GM23338 (cell line): Measurements from ENCODE around the gene RASSF6. TPM values are rescaled to one million over a fixed set of nuclear protein-coding genes. Genes with fewer than 3 reads are reported as not detected.

Experiments
- ATAC-seq: fragments of 200-7000 bp; cut with Tn5 transposase; 3 replicates; pipeline ENCODE4 v1.9.1; 2020
- DNase-seq: peaks from one replicate; pipeline ENCODE4 v3.0.0-alpha.2; 2015; ENCODE audit warnings: low spot score
- H2AFZ ChIP-seq: fragments of 200-600 bp; sonication (generic); 2 replicates; pipeline ENCODE4 v1.8.0; 2016; ENCODE audit warnings: antibody characterized with exemption, mild to moderate bottlenecking, moderate library complexity
- H3F3A ChIP-seq: fragments of 200-600 bp; sonication (generic); replicated peaks from 2 replicates; pipeline ENCODE4 v1.8.0; 2017; ENCODE audit warnings: antibody characterized with exemption, mixed run types, low read depth
- H3K27ac ChIP-seq: fragments of 200-600 bp; sonication (generic); 2 replicates; pipeline ENCODE4 v1.6.1; 2016; ENCODE audit warnings: low read depth
- H3K27me3 ChIP-seq: fragments of 200-600 bp; sonication (generic); 2 replicates; pipeline ENCODE4 v1.8.0; 2016; ENCODE audit warnings: mild to moderate bottlenecking, mixed run types, moderate library complexity; ENCODE audit not compliant: insufficient read depth
- H3K36me3 ChIP-seq: fragments of 200-600 bp; sonication (generic); 2 replicates; pipeline ENCODE4 v1.8.0; 2016; ENCODE audit warnings: mild to moderate bottlenecking; ENCODE audit not compliant: insufficient read depth
- H3K4me1 ChIP-seq: fragments of 200-600 bp; sonication (generic); 2 replicates; pipeline ENCODE4 v1.8.0; 2016; ENCODE audit warnings: mild to moderate bottlenecking, moderate library complexity; ENCODE audit not compliant: insufficient read depth
- H3K4me2 ChIP-seq: fragments of 200-600 bp; sonication (generic); 2 replicates; pipeline ENCODE4 v1.7.1; 2017; ENCODE audit warnings: mixed run types
- H3K4me3 ChIP-seq: fragments of 200-600 bp; sonication (generic); 2 replicates; pipeline ENCODE4 v1.6.1; 2016; ENCODE audit warnings: mixed run types
- H3K79me2 ChIP-seq: fragments of 200-600 bp; sonication (generic); replicated peaks from 2 replicates; pipeline ENCODE4 v1.8.0; 2017; ENCODE audit warnings: mild to moderate bottlenecking; ENCODE audit not compliant: insufficient read depth
- H3K9me2 ChIP-seq: fragments of 200-600 bp; sonication (generic); 2 replicates; pipeline ENCODE4 v1.8.0; 2017; ENCODE audit not compliant: insufficient read depth
- H4K20me1 ChIP-seq: fragments of 200-600 bp; sonication (generic); replicated peaks from 2 replicates; pipeline ENCODE4 v1.8.0; 2017; ENCODE audit warnings: mild to moderate bottlenecking; ENCODE audit not compliant: insufficient read depth
- H3K27ac Mint-ChIP-seq: 2 replicates; pipeline ENCODE4 v1.8.0; 2020; ENCODE audit warnings: inconsistent platforms, mild to moderate bottlenecking, moderate library complexity, mixed read lengths
- H3K27me3 Mint-ChIP-seq: 3 replicates; pipeline ENCODE4 v1.8.0; 2022; ENCODE audit warnings: low read depth, mild to moderate bottlenecking, moderate library complexity, mixed read lengths, inconsistent platforms; ENCODE audit not compliant: insufficient read depth, poor library complexity
- H3K36me3 Mint-ChIP-seq: 3 replicates; pipeline ENCODE4 v1.8.0; 2021; ENCODE audit warnings: low read depth, mild to moderate bottlenecking, inconsistent platforms, moderate library complexity, mixed read lengths
- H3K4me1 Mint-ChIP-seq: 3 replicates; pipeline ENCODE4 v1.8.0; 2020; ENCODE audit warnings: mild to moderate bottlenecking, inconsistent platforms, mixed read lengths
- H3K4me3 Mint-ChIP-seq: 3 replicates; pipeline ENCODE4 v1.8.0; 2021; ENCODE audit warnings: moderate library complexity, mild to moderate bottlenecking, inconsistent platforms, mixed read lengths
- H3K9me3 Mint-ChIP-seq: 3 replicates; pipeline ENCODE4 v1.8.0; 2020; ENCODE audit warnings: moderate library complexity, mild to moderate bottlenecking, inconsistent platforms, mixed read lengths
- CREB1 ChIP-seq: fragments of 250-450 bp; sonication (Bioruptor Pico); IDR thresholded peaks from 2 replicates; pipeline ENCODE4 v1.5.0; 2020; ENCODE audit warnings: low read depth, mild to moderate bottlenecking, moderate library complexity
- ETS1 ChIP-seq: IDR thresholded peaks from 2 replicates; pipeline ENCODE4 v1.6.1; 2016; ENCODE audit warnings: antibody characterized with exemption
- EZH2 ChIP-seq: fragments of 200-600 bp; sonication (generic); IDR thresholded peaks from one replicate; pipeline ENCODE4 v1.8.0; 2017; ENCODE audit warnings: antibody characterized with exemption, mild to moderate bottlenecking, low read depth; ENCODE audit not compliant: unreplicated experiment
- EZH2phosphoT487 ChIP-seq: fragments of 200-600 bp; sonication (generic); IDR thresholded peaks from one replicate; pipeline ENCODE4 v1.8.1; 2018; ENCODE audit warnings: antibody characterized with exemption; ENCODE audit not compliant: unreplicated experiment
- NANOG ChIP-seq: IDR thresholded peaks from 2 replicates; pipeline ENCODE4 v1.6.1; 2016; ENCODE audit warnings: antibody characterized with exemption, borderline replicate concordance
- POLR2AphosphoS5 ChIP-seq: IDR thresholded peaks from 2 replicates; pipeline ENCODE4 v1.6.1; 2016; ENCODE audit warnings: antibody characterized with exemption, low read depth
- REST ChIP-seq: IDR thresholded peaks from one replicate; pipeline ENCODE4 v1.6.1; 2018; ENCODE audit warnings: antibody characterized with exemption; ENCODE audit not compliant: unreplicated experiment
- STAT1 ChIP-seq: IDR thresholded peaks from one replicate; pipeline ENCODE4 v1.6.1; 2016; ENCODE audit warnings: antibody characterized with exemption; ENCODE audit not compliant: unreplicated experiment
- ZNF114 ChIP-seq: fragments of 250-450 bp; sonication (Bioruptor Pico); IDR thresholded peaks from 2 replicates; pipeline ENCODE4 v1.5.0; 2020; ENCODE audit warnings: mild to moderate bottlenecking, moderate library complexity
- ZNF331 ChIP-seq: fragments of 250-450 bp; sonication (Bioruptor Pico); IDR thresholded peaks from 2 replicates; pipeline ENCODE4 v1.5.0; 2020; ENCODE audit warnings: low read depth, mild to moderate bottlenecking, moderate library complexity
- ZNF462 ChIP-seq: fragments of 250-450 bp; sonication (Bioruptor Pico); IDR thresholded peaks from 2 replicates; pipeline ENCODE4 v1.5.0; 2020; ENCODE audit warnings: mild to moderate bottlenecking, moderate library complexity
- polyA plus RNA-seq: library from polyadenylated mRNA; unstranded; fragments of >200 nt; fragmentation: Nextera tagmentation; extraction: Ambion mirVana; gene quantifications from 2 replicates; pipeline ENCODE4 v1.2.1, GENCODE V29; 2016
- total RNA-seq: library from RNA; depleted of rRNA; stranded (reverse); fragments of >200 nt; shearing (Covaris generic); gene quantifications from 2 replicates; pipeline ENCODE4 v1.2.3, GENCODE V29; 2014
- TF ChIP-seq, protein P1 (sequence below), 2 experiments: fragments of 200-600 bp in 1 of 2; sonication (generic) in 1 of 2; conservative IDR thresholded peaks; 2 replicates each; pipeline versions ENCODE4 v1.5.1 to v1.6.1; 2016 to 2017; ENCODE audit warnings: antibody characterized with exemption in 2 of 2, low read depth in 2 of 2, mild to moderate bottlenecking in 2 of 2, moderate library complexity in 1 of 2

Gene RASSF6
- total and polyA plus RNA-seq, 2 experiments from 2014 or later, result 0.14 to 0.79 TPM

DNA sequence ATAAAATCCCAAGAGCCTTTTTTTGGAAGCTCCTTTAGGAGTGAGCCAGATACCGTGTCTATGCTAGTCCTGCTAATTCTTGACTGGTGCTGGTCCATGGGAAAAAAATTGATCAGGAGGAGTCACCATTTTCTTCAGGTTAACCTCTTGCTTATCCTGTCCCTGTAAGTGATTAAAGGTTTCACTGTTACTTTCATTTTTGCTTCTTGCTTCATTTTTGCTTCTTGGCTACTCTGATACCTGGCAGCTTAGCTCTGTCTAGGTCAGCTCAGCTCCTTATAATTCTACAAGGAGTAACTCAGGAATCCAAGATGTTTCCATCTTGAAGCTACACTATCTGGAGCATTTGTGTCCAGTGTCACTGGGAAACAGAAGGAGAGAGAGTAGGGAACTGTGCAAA is 93.0 kb downstream of the RASSF6 start:
- TF ChIP-seq ZNF114, result no peak
- TF ChIP-seq ZNF462 (CRISPR knock-in tag), result no peak
- no peak for TF ChIP-seq EZH2
- TF ChIP-seq STAT1, result no peak
- no peak for TF ChIP-seq REST
- TF ChIP-seq, protein P1, sequence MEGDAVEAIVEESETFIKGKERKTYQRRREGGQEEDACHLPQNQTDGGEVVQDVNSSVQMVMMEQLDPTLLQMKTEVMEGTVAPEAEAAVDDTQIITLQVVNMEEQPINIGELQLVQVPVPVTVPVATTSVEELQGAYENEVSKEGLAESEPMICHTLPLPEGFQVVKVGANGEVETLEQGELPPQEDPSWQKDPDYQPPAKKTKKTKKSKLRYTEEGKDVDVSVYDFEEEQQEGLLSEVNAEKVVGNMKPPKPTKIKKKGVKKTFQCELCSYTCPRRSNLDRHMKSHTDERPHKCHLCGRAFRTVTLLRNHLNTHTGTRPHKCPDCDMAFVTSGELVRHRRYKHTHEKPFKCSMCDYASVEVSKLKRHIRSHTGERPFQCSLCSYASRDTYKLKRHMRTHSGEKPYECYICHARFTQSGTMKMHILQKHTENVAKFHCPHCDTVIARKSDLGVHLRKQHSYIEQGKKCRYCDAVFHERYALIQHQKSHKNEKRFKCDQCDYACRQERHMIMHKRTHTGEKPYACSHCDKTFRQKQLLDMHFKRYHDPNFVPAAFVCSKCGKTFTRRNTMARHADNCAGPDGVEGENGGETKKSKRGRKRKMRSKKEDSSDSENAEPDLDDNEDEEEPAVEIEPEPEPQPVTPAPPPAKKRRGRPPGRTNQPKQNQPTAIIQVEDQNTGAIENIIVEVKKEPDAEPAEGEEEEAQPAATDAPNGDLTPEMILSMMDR (conservative IDR thresholded peaks at IDR 0.05; ENCODE audit: low read depth in 2 of 2), result no peak
- no peak for TF ChIP-seq ZNF331 (CRISPR knock-in tag)
- TF ChIP-seq CREB1 (CRISPR knock-in tag), result no peak
- TF ChIP-seq ETS1, result no peak
- no peak for TF ChIP-seq NANOG
- no peak for TF ChIP-seq POLR2AphosphoS5
- no peak for TF ChIP-seq EZH2phosphoT487
- DNase-seq (no peak), ATAC-seq (no peak)
- Mint-ChIP-seq H3K4me1 (no peaks in the 10 kb centered on the region), H3K27ac (no peak overlapping the region), H3K27me3 (no peaks in the 10 kb centered on the region), H3K36me3 (no peaks in the 10 kb centered on the region), H3K4me3 (no peak overlapping the region), H3K9me3 (no peaks in the 10 kb centered on the region; the same call in 2 of the 3 replicates)
- no peak overlapping the region for H3K4me2 ChIP-seq
- H3K27ac ChIP-seq, result no peak overlapping the region
- no peaks in the 10 kb centered on the region for H3K27me3 ChIP-seq
- no peaks in the 10 kb centered on the region for H4K20me1 ChIP-seq
- no peaks in the 10 kb centered on the region; the same call in 1 of the 2 replicates for H3K9me2 ChIP-seq
- no peak overlapping the region for H3K4me3 ChIP-seq
- H3K36me3 ChIP-seq, result no peaks in the 10 kb centered on the region
- no peaks in the 10 kb centered on the region for H3K4me1 ChIP-seq
- H3F3A ChIP-seq, result no peaks in the 10 kb centered on the region
- no peaks in the 10 kb centered on the region for H3K79me2 ChIP-seq
- H2AFZ ChIP-seq, result no peak overlapping the region
